G401 (cell line): ENCODE measurements around the gene NISCH. TPM values are rescaled to one million over a fixed set of nuclear protein-coding genes. Genes with fewer than 3 reads are reported as not detected.

Experiments
- total RNA-seq: library from RNA; depleted of rRNA; stranded (reverse); fragments of >200 nt; shearing (Covaris generic); gene quantifications from 2 replicates; pipeline ENCODE4 v1.2.3, GENCODE V29; 2014; rRNA removed

NISCH gene
- total RNA-seq, 1 experiment from 2014 or later: 28.9 TPM

Other genes with a start within 250 kb of the NISCH start
- gene TLR9, start 230.0 kb upstream of the NISCH start, total RNA-seq: 0.07 TPM in 1 of 2 replicates, not detected in the other
- gene TWF2, start 216.4 kb upstream of the NISCH start, total RNA-seq: 237 and 258 TPM in 2 replicates
- 0.43 and 1.4 TPM in 2 replicates for gene PPM1M, start 209.8 kb upstream of the NISCH start, total RNA-seq
- 89.2 and 115 TPM in 2 replicates for gene WDR82, start 177.0 kb upstream of the NISCH start, total RNA-seq
- gene GLYCTK, start 167.8 kb upstream of the NISCH start, total RNA-seq: 14.8 and 24.5 TPM in 2 replicates
- gene DNAH1, start 139.3 kb upstream of the NISCH start, total RNA-seq: 1.2 and 2.5 TPM in 2 replicates
- gene BAP1, start 45.6 kb upstream of the NISCH start, total RNA-seq: 149 and 194 TPM in 2 replicates
- 6.7 and 8.3 TPM in 2 replicates for gene PHF7, start 44.9 kb upstream of the NISCH start, total RNA-seq
- gene SEMA3G, start 10.5 kb upstream of the NISCH start, total RNA-seq: 0.10 and 0.98 TPM in 2 replicates
- gene TNNC1, start 1.6 kb upstream of the NISCH start, total RNA-seq: 86.7 and 117 TPM in 2 replicates
- not detected in 2 replicates for gene STAB1, start 39.7 kb downstream of the NISCH start, total RNA-seq
- gene NT5DC2, start 78.3 kb downstream of the NISCH start, total RNA-seq: 36.9 and 53.2 TPM in 2 replicates
- gene UQCC5, start 81.0 kb downstream of the NISCH start, total RNA-seq: 4.2 and 48.9 TPM in 2 replicates
- 21.6 and 38.4 TPM in 2 replicates for gene PBRM1, start 230.3 kb downstream of the NISCH start, total RNA-seq
- gene GNL3, start 230.4 kb downstream of the NISCH start, total RNA-seq: 127 and 216 TPM in 2 replicates